Activated CD8-positive, alpha-beta memory T cell treated with anti-CD3 and anti-CD28 coated beads, Interleukin-2, amount 10 ng/mL, durations not matched to agents 7 days and 5 days (primary cell): ENCODE measurements around the gene LRRC59. TPM values are rescaled to one million over a fixed set of nuclear protein-coding genes. Genes with fewer than 3 reads are reported as not detected.

Experiments
- ATAC-seq: fragments of 150-1000 bp; cut with Tn5 transposase; one replicate; pipeline ENCODE4 v1.10.0; 2021; ENCODE audit warnings: moderate library complexity
- CTCF ChIA-PET: fragments of 350-600 bp; sonication (Branson Sonifier 250); formaldehyde crosslinking; loops from one replicate; lab custom pipeline; 2021; ENCODE audit warnings: antibody characterized with exemption; lab: Charles Lee
- DNase-seq: peaks from one replicate; pipeline ENCODE4 v3.0.0-alpha.2; 2020
- H3K27ac Mint-ChIP-seq: one replicate; pipeline ENCODE4 v1.8.0; 2021; ENCODE audit warnings: mild to moderate bottlenecking, mixed read lengths
- H3K27me3 Mint-ChIP-seq: one replicate; pipeline ENCODE4 v1.8.0; 2021; ENCODE audit warnings: mixed read lengths
- H3K36me3 Mint-ChIP-seq: one replicate; pipeline ENCODE4 v1.8.0; 2021; ENCODE audit warnings: mild to moderate bottlenecking, mixed read lengths
- H3K4me1 Mint-ChIP-seq: one replicate; pipeline ENCODE4 v1.8.0; 2021; ENCODE audit warnings: mixed read lengths
- H3K4me3 Mint-ChIP-seq: one replicate; pipeline ENCODE4 v1.8.0; 2021; ENCODE audit warnings: mild to moderate bottlenecking, moderate library complexity, mixed read lengths
- H3K9me3 Mint-ChIP-seq: one replicate; pipeline ENCODE4 v1.8.0; 2022; ENCODE audit warnings: low read depth, mixed read lengths
- total RNA-seq, 2 experiments: library from RNA; stranded (reverse); gene quantifications; one replicate each; pipeline ENCODE4 v1.2.3, GENCODE V29; 2021

The LRRC59 gene
- total RNA-seq, 2 experiments from 2014 or later = 71.5 to 82.6 TPM

DNA sequence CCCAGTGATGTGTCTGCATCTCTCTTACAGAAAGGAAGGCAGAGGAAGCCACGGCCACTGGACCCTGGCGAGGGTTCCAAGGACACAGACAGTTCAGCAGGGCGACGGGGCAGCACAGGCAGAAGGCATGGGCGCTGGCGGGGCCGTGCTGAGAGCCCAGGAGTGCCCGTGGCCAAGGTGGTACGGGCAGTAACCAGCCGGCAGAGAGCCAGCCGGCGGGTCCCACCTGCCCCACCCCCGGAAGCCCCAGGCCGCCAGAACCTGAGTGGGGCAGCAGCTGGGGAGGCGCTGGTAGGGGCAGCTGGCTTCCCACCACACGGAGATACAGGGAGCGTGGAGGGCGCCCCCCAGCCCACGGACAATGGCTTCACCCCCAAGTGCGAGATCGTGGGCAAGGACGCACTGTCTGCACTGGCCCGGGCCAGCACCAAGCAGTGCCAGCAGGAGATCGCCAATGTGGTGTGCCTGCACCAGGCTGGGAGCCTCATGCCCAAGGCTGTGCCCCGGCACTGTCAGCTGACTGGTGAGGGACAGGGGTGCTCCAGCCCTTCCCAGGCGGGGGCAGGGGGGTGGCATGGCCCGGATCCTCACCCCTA lies 43.6 kb downstream of the LRRC59 start:
- no peak for ATAC-seq

DNA sequence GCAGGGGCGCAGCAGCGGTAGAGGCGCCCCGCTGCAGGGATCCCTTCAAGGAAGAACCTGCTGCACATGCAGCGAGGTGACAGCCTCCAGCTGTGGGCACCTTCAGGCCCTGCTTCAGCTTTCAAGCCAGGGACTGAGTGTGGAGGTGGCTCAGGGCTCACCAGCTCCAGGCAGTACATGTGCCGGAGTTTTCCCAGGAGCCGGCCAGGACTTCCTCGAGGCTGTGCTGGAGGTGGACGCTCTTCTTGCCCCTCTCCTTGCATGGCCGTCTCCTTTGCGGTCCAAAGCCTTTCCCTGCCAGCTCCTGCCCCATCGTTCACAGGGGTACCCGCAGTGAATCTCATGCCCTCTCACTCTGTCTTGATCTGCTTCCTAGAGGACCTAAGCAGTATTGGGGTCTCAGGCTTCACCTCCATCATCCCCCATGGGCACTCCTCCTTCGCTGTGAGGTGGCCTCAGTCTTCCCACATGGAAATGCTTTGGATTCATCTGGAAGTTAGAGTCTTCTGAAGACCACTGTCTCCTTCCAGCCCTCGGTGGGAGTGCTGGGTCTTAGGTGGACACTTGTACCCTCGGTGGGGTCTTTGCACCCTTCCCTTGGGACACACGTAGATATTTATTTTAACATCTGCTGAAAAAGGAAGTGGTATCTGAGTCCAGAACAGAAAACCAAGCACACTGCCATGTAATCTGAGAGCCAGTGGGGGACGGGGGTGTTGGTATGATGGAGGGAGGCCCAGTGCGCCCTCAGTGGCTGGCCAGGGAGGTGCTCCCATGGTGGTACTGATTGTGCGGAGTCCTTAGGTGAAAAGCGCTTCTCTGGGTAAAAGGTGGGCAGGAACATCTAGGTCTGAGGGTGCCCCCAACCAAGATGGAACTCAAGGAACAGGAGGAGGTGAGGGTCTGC lies 44.4 kb downstream of the LRRC59 start:
- Mint-ChIP-seq H3K4me3 (no peak overlapping the region), H3K9me3 (no peaks in the 10 kb centered on the region), H3K36me3 (peaks cover 8% of the 10 kb centered on the region), H3K4me1 (peaks cover 16% of the 10 kb centered on the region), H3K27ac (no peak overlapping the region), H3K27me3 (no peaks in the 10 kb centered on the region)
- CTCF ChIA-PET = interaction anchor here (1.1 to 2.5 kb wide), 2 partner anchors 9 to 44 kb away, joined by 3 to 12 read pairs; partner anchors contain the start of gene LRRC59
- peak; percentile 40 for DNase-seq
- no peak for ATAC-seq

More for the DNA sequence above, 43.6 kb downstream of the LRRC59 start:
- H3K9me3 Mint-ChIP-seq = no peaks in the 10 kb centered on the region
- H3K36me3 Mint-ChIP-seq = peaks cover 8% of the 10 kb centered on the region
- no peak overlapping the region for H3K27ac Mint-ChIP-seq
- no peak overlapping the region for H3K4me3 Mint-ChIP-seq
- peak; percentile 21 for DNase-seq
- no peaks in the 10 kb centered on the region for H3K27me3 Mint-ChIP-seq
- CTCF ChIA-PET = no interaction called here
- peaks cover 9% of the 10 kb centered on the region for H3K4me1 Mint-ChIP-seq

DNA sequence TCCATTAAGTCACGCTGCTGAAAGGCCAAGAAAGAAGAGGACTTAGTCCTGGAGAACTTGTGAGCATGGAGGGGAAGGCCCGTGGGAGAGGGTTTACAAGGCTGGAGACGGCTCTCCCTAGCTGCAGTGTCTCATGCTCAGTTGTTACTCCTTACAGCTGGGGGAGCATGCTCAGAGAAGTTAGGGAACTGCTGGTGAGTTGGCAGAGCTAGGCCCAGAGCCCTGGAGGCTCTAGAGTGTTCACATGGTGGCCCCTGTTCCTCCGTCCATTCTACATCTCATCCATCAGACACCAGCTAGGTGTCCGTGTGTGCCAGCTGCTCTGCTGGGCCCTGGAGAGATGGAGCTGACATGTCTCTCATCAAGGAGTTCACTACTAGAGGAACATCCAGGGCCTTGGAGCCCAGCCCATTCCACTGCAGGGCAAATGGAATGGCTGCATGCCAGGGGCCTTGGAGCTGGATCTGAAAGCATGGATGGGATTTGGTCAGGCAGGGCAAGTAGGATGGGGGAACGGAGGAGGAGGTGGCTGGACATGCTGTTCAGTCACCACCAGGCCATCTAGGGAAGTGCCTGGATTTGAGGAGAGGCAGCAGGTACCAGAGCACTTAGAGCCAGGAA lies 45.1 kb downstream of the LRRC59 start:
- ATAC-seq (no peak), DNase-seq (peak; percentile 34)
- H3K4me3 Mint-ChIP-seq = no peak overlapping the region
- H3K27ac Mint-ChIP-seq = no peak overlapping the region
- CTCF ChIA-PET = interaction anchor here (1.1 to 2.5 kb wide), 2 partner anchors 10 to 45 kb away, joined by 3 to 12 read pairs; partner anchors contain the start of gene LRRC59
- no peaks in the 10 kb centered on the region for H3K9me3 Mint-ChIP-seq
- peaks cover 23% of the 10 kb centered on the region for H3K4me1 Mint-ChIP-seq
- no peaks in the 10 kb centered on the region for H3K27me3 Mint-ChIP-seq
- H3K36me3 Mint-ChIP-seq = peaks cover 4% of the 10 kb centered on the region

DNA sequence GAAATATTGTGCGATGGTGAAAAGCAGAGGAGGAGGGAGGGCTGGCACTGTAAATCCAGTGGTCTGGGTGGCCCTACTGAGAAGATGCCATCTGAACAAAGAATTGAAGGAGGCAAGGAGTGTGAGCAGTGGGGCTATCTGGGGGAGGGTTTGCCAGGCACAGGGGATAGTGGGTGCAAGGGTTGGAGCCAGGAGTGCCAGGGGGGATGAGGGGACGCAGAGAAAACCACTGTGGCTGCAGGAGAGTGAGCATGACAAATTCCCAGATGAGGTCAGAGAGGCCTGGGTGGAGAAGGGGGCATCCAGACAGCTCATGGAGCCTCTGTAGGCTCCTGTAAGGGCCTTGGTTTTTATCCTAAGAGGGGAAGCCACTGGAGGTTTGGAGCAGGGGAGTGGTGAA lies 46.6 kb downstream of the LRRC59 start:
- ATAC-seq (no peak), DNase-seq (peak; percentile 18)
- no peak overlapping the region for H3K27ac Mint-ChIP-seq
- H3K27me3 Mint-ChIP-seq = no peaks in the 10 kb centered on the region
- no peaks in the 10 kb centered on the region for H3K36me3 Mint-ChIP-seq
- CTCF ChIA-PET = interaction anchor here (2.5 kb wide), 1 partner anchor 11 kb away, joined by 12 read pairs; no protein-coding TSS in a partner anchor
- H3K4me3 Mint-ChIP-seq = no peak overlapping the region
- H3K9me3 Mint-ChIP-seq = no peaks in the 10 kb centered on the region
- peaks cover 30% of the 10 kb centered on the region for H3K4me1 Mint-ChIP-seq

DNA sequence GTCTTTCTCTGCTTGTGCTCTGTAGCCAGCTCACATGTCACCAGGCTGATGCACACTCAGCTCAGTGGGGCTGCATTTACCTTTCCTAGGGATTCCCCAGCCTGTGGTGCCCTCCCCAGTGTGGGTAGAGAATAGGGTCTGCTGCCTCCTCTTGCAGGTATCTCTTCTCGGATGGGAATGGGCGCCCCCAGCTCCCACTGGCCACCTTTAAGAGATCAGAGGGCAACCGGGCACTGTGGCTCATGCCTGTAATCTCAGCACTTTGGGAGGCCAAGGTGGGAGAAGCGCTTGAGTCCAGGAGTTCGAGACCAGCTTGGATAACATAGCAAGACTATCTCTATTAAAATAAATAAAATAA lies 48.1 kb downstream of the LRRC59 start:
- H3K9me3 Mint-ChIP-seq = no peaks in the 10 kb centered on the region
- no peaks in the 10 kb centered on the region for H3K36me3 Mint-ChIP-seq
- H3K4me3 Mint-ChIP-seq = peak overlapping the region; percentile 25
- peak overlapping the region; percentile 39 for H3K27ac Mint-ChIP-seq
- ATAC-seq = no peak
- H3K27me3 Mint-ChIP-seq = no peaks in the 10 kb centered on the region
- peak; percentile 33 for DNase-seq
- peaks cover 39% of the 10 kb centered on the region for H3K4me1 Mint-ChIP-seq
- CTCF ChIA-PET = interaction anchor here (1.1 to 5.0 kb wide), 4 partner anchors 9 to 149 kb away, joined by 3 to 32 read pairs (median 5); no protein-coding TSS in a partner anchor

DNA sequence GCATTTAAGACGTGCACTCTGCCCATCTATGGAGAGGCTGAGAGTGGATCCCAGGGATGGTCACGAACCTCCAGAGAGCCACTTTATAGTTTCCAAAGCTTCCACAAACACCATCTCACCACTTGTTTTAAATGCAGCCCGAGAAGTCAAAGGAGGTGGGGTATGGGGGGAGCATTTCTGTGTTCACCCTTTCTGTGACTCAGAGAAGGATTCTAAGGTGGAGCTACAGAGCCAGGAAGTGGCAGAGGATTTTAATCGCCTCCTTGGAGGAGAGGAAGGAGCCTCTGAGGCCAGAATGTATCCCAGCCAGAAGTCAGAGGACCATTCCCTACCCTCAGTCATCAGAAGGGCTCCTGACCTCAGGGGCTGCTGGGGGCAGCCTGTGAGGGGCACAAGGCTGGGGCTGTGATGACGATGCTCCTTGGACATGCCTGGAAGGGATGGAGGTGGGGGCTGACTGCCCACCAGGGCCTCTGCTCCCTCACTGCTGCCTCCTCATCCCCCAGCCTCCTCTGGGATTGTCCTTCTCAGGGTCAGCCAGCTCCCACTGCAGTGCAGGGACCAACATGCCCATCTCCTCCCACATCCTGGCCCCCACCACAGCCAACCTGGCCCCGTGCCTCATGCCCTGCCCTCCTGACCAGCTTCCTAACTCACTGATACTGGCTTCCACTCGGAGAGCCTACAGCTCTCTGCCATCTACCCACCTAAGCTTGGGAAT lies 48.6 kb downstream of the LRRC59 start:
- H3K4me3 Mint-ChIP-seq = peak overlapping the region; percentile 25
- H3K27me3 Mint-ChIP-seq = no peaks in the 10 kb centered on the region
- CTCF ChIA-PET = interaction anchor here (1.0 to 5.0 kb wide), 5 partner anchors 9 to 148 kb away, joined by 3 to 32 read pairs (median 3); partner anchors contain the start of gene LRRC59
- no peak for DNase-seq
- no peak for ATAC-seq
- H3K36me3 Mint-ChIP-seq = no peaks in the 10 kb centered on the region
- peak overlapping the region; percentile 39 for H3K27ac Mint-ChIP-seq
- H3K4me1 Mint-ChIP-seq = peaks cover 39% of the 10 kb centered on the region
- H3K9me3 Mint-ChIP-seq = no peaks in the 10 kb centered on the region

DNA sequence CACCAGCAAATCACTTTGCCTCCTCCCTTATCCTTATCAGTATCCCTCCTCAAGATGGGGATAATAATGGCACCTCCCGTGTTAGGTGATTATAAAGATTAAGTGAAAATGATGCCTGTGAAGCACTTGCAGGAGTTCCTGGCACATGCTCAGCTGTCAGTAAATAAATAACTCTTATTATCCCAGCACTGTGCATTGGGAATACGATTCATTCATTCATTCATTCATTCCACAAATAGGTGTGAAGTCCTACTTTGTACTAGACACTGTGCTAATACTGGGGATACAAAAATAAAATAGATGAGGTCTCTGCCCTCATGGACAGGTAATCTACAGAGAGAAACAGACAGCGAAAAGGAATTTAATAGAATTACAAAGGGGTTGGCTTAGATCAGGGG lies 49.4 kb downstream of the LRRC59 start:
- Mint-ChIP-seq H3K36me3 (no peaks in the 10 kb centered on the region), H3K4me1 (peaks cover 39% of the 10 kb centered on the region), H3K27me3 (no peaks in the 10 kb centered on the region), H3K27ac (peak overlapping the region; percentile 9), H3K9me3 (no peaks in the 10 kb centered on the region), H3K4me3 (peak overlapping the region; percentile 86)
- ATAC-seq (no peak), DNase-seq (no peak)
- CTCF ChIA-PET = interaction anchor here (1.0 to 5.0 kb wide), 5 partner anchors 11 to 148 kb away, joined by 3 to 32 read pairs (median 4); partner anchors contain the start of gene LRRC59

DNA sequence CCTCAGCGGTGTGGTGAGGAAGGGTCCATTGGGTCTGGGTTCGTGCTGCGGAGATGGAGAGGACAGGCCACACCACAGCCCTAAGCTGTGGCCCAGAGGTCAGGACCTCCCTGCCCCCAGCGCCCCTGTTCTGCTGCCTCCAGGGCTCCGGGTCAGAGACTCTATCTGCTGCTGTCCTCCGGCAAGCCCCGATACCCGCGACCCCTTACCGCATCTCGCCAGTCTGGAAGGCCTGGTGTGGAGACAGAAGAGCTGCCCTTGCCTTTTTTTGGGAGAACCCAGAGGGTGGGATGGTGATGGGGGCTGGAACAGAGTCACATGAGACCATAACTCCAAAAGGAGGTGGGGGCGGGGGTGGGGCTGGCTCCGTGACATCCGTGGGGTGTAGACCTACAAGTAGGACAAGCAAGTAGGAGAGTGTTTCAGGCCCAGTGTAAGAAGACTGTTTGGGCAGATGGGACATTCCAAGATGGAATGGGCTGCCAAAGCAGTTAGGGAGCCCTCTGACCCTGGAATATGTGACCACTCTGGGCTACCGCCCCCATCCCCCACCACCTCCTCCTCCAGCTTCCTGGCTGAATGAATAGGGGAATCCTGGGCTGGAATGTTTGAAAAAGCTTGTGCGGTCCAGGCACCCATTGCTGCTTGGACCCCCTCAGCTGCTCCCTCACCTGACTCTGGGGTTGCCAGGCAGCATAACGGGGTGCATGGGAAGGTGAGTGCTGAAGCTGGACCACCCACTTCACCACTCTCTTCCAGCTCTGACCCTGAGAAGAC lies 50.0 kb downstream of the LRRC59 start:
- H3K36me3 Mint-ChIP-seq = no peaks in the 10 kb centered on the region
- H3K9me3 Mint-ChIP-seq = no peaks in the 10 kb centered on the region
- CTCF ChIA-PET = interaction anchor here (1.0 to 5.0 kb wide), 8 partner anchors 10 to 147 kb away, joined by 3 to 32 read pairs (median 5); partner anchors contain the start of gene LRRC59
- ATAC-seq (no peak), DNase-seq (peak; percentile 40)
- H3K4me3 Mint-ChIP-seq = peak overlapping the region; percentile 86
- H3K4me1 Mint-ChIP-seq = peaks cover 39% of the 10 kb centered on the region
- H3K27me3 Mint-ChIP-seq = no peaks in the 10 kb centered on the region
- H3K27ac Mint-ChIP-seq = peak overlapping the region; percentile 85

DNA sequence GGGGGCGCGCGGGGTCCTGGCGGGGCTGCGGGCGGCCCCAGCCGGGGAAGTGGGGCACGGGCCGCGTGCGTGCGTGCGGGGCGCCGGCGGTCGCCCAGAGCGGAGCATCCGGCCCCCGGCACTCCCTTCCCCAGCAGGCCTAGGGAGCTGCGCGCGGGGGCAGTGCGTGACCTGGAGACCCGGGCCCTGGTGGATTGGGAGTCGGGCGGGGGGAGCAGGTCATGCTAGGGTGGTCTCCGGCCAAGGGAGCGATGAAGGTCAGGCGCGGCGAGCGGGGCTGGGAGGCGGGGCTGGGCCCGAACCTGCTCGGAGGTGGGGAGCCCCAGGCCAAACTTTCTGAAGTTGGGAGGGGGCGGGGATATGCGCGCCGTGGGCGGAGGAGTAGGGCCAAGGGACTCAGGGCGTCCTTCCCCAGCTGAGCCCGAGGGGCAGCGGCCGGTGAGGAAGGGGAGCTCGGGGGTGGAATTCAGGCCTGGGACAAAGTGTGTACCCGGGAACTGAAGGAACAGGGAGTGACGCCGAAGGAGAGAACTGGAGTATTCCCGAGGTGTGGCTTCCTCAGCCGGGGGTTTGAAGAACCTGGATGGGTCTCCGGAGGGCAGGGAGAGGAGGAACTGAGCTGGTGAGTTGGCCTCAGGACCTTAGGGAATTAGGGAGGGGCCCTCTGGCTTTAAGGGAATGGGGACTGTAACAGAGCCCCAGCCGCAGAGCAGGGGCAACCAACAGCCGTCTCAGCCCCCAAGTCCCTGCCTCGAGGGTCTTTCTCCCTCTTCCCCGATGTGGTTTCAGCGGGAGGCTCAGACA lies 50.8 kb downstream of the LRRC59 start:
- H3K36me3 Mint-ChIP-seq = no peaks in the 10 kb centered on the region
- H3K4me1 Mint-ChIP-seq = peaks cover 39% of the 10 kb centered on the region
- H3K27ac Mint-ChIP-seq = peak overlapping the region; percentile 85
- no peaks in the 10 kb centered on the region for H3K27me3 Mint-ChIP-seq
- CTCF ChIA-PET = interaction anchor here (1.0 to 5.0 kb wide), 6 partner anchors 10 to 133 kb away, joined by 3 to 32 read pairs (median 5); partner anchors contain the start of gene LRRC59
- no peaks in the 10 kb centered on the region for H3K9me3 Mint-ChIP-seq
- H3K4me3 Mint-ChIP-seq = peak overlapping the region; percentile 86
- DNase-seq (peak; percentile 70), ATAC-seq (peak; percentile 68)

DNA sequence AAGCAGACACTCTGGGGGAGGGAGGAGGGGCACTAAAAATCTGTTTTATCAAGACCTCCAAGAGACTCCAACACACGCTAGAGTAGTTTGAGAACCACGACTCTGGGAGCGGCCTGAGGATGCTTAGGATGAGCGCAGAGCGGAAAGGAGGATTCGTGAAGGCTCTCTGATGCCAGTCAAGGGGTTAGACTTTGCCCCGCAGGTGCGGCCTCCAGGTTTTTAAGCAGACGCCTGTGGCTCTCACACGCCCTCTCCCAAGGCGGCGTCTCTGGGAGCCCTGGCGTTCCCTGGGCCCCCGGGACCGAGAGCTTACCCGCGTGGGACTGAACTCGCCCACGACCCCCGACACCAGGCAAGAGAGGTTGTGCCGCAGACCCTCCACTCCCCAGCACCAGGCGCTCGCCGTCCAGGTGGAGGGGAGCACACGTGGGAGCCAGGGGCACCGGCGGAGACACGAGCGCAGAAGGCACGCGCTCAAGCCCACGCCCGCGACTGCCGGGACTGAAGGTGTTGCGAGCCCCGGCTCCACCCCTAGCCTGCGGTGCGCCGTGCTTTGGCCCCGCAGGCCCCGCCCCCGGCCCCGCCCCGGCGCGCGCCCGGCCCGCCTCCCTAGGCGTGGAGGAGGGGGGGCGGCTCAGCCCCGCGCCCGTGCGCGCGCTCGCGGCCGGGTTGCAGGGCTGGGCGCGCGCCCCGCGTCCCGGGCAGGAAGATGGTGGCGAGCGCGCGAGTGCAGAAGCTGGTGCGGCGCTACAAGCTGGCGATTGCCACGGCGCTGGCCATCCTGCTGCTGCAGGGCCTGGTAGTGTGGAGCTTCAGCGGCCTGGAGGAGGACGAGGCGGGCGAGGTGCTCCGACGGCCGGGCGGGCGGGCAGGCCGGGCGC lies 51.7 kb downstream of the LRRC59 start, which contains the start of gene XYLT2:
Gene XYLT2 (plus strand): TSS at position 695 of the 881 bp plus-strand sequence. CDS start 15 bp downstream, at position 710.
- CTCF ChIA-PET = interaction anchor here (1.0 to 5.0 kb wide), 6 partner anchors 14 to 134 kb away, joined by 3 to 32 read pairs (median 6); partner anchors contain the start of gene LRRC59
- ATAC-seq (peak; percentile 93), DNase-seq (peak; percentile 91)
- H3K4me1 Mint-ChIP-seq = peaks cover 39% of the 10 kb centered on the region
- H3K36me3 Mint-ChIP-seq = no peaks in the 10 kb centered on the region
- H3K4me3 Mint-ChIP-seq = peak within 1 kb of the TSS; percentile 86
- no peaks in the 10 kb centered on the region for H3K9me3 Mint-ChIP-seq
- peak within 1 kb of the TSS; percentile 91 for H3K27ac Mint-ChIP-seq
- peaks cover 2% of the 10 kb centered on the region for H3K27me3 Mint-ChIP-seq
